HL-60 (cell line): ENCODE results near the gene GPS1.

Experiments
- DNase-seq, 2 experiments: peaks; one replicate each; pipeline ENCODE4 v3.0.0-alpha.2; 2010 to 2020; ENCODE audit warnings: low read depth in 1 of 2, low spot score in 1 of 2
- H3K27ac ChIP-seq: fragments of 250-450 bp; sonication (Bioruptor Pico); replicated peaks from 2 replicates; pipeline ENCODE4 v1.5.1; 2020; ENCODE audit warnings: mild to moderate bottlenecking, moderate library complexity
- H3K27me3 ChIP-seq: fragments of 250-450 bp; sonication (Bioruptor Pico); 2 replicates; pipeline ENCODE4 v1.5.1; 2021; ENCODE audit warnings: mild to moderate bottlenecking, moderate library complexity; ENCODE audit not compliant: insufficient read depth, poor library complexity, severe bottlenecking
- H3K4me3 ChIP-seq: replicated peaks from 2 replicates; pipeline ENCODE4 v1.5.1; 2011; ENCODE audit warnings: mild to moderate bottlenecking, control low read depth, low read length; ENCODE audit not compliant: insufficient read depth
- CTCF ChIP-seq: IDR thresholded peaks from one replicate; pipeline ENCODE4 v1.5.1; 2011; ENCODE audit warnings: low read length, control low read depth, inconsistent platforms; ENCODE audit not compliant: insufficient read depth
- GABPA ChIP-seq: IDR thresholded peaks from 2 replicates; pipeline ENCODE4 v1.6.1; 2012; ENCODE audit warnings: low read depth
- POLR2AphosphoS5 ChIP-seq: IDR thresholded peaks from 2 replicates; pipeline ENCODE4 v1.6.1; 2012; ENCODE audit warnings: low read depth
- REST ChIP-seq: IDR thresholded peaks from 2 replicates; pipeline ENCODE4 v1.6.1; 2012; ENCODE audit warnings: low read depth; ENCODE audit not compliant: insufficient replicate concordance

GPS1 gene

GRCh38 chr17:82085931-82086764 lies 34.5 kb downstream of the GPS1 start:
- TF ChIP-seq POLR2AphosphoS5 (peak; percentile 40; the same call in 1 of the 2 replicates), CTCF (no peak)
- H3K27me3 ChIP-seq = no peaks in the 10 kb centered on the region
- no peak overlapping the region for H3K4me3 ChIP-seq
- H3K27ac ChIP-seq = no peak overlapping the region
- no peak for DNase-seq

GRCh38 chr17:82086941-82087906 lies 35.5 kb downstream of the GPS1 start:
- Histone ChIP-seq H3K4me3 (no peak overlapping the region), H3K27ac (no peak overlapping the region), H3K27me3 (no peaks in the 10 kb centered on the region)
- DNase-seq = peak in 1 of 2 experiments; percentile 34
- no peak for TF ChIP-seq GABPA

- H3K27me3 ChIP-seq = no peaks in the 10 kb centered on the region
These were observed 36.5 kb downstream of the GPS1 start for GRCh38 chr17:82087961-82088837.

GRCh38 chr17:82088838-82089722 lies 37.4 kb downstream of the GPS1 start:
- TF ChIP-seq CTCF = no peak
- no peak for TF ChIP-seq REST
- Histone ChIP-seq H3K27me3 (no peaks in the 10 kb centered on the region), H3K27ac (no peak overlapping the region), H3K4me3 (no peak overlapping the region)
- no peak for DNase-seq

More at GRCh38 chr17:82087961-82088837, 36.5 kb downstream of the GPS1 start:
- H3K27ac ChIP-seq = no peak overlapping the region
- TF ChIP-seq CTCF (no peak), POLR2AphosphoS5 (0 out of 2 replicates have a peak, but pooled peaks have one; percentile 6)
- no peak overlapping the region for H3K4me3 ChIP-seq
- peak in 1 of 2 experiments; percentile 24 for DNase-seq
